Measurements from ENCODE around the gene TCERG1L. TPM values are rescaled to one million over a fixed set of nuclear protein-coding genes. Genes with fewer than 3 reads are reported as not detected.

The TCERG1L gene
- total and polyA plus RNA-seq, 9 of the 15 experiments (the other 6 are each of a cell fraction or from before 2014, with no cell fraction given) = not detected

GRCh38 chr10:131187926-131188325 is 123.6 kb downstream of the TCERG1L start:
- H3K9me1 ChIP-seq (ENCODE audit: control insufficient read depth, insufficient read depth, low read length) = no peaks in the 10 kb centered on the region
- no peak overlapping the region for H3K9ac ChIP-seq (ENCODE audit: insufficient read depth in 1 of 2, low read depth in 2 of 2, low read length in 2 of 2)
- no peak overlapping the region for H2AFZ ChIP-seq (ENCODE audit: low read depth, low read length)
- H3K4me2 ChIP-seq (ENCODE audit: insufficient read depth, low read length) = no peak overlapping the region
- ATAC-seq = no peak
- no TSS peak for BruUV-seq (replicated peaks)
- no peaks in the 10 kb centered on the region for H4K20me1 ChIP-seq (replicated peaks; ENCODE audit: control insufficient read depth, insufficient read depth, low read length)
- ChIA-PET CTCF (ENCODE audit: low intra/inter-chr PET ratio) (no interaction called here), POLR2A (no interaction called here)
- H3K27ac ChIP-seq (ENCODE audit: extremely low read depth, low read depth, low read length) = no peak overlapping the region
- H3K4me1 ChIP-seq (replicated peaks in 1 of 2; ENCODE audit: control insufficient read depth in 2 of 2, insufficient read depth in 2 of 2, low read length in 2 of 2) = no peaks in the 10 kb centered on the region
- no peak for FAIRE-seq
- H3K9me3 ChIP-seq (replicated peaks; ENCODE audit: control insufficient read depth, insufficient read depth, low read depth, low read length) = no peaks in the 10 kb centered on the region
- in situ Hi-C loops (cut with MboI) = no loop called here
- no peaks in the 10 kb centered on the region for H3K79me2 ChIP-seq (ENCODE audit: control insufficient read depth, insufficient read depth, low read length)
- intact Hi-C loops (cut with micrococcal nuclease) = no loop called here
- H3K36me3 ChIP-seq (ENCODE audit: control insufficient read depth, insufficient read depth, low read length) = no peaks in the 10 kb centered on the region
- H3K27me3 ChIP-seq (ENCODE audit: control insufficient read depth in 2 of 2, insufficient read depth in 2 of 2, low read length in 2 of 2) = peaks cover 0 to 4% of the 10 kb centered on the region in 2 experiments; a peak in 1 of 5 replicates
- TF ChIP-seq PPARD (CRISPR knock-in tag; IDR thresholded peaks at IDR 0.05) = no peak
- TF ChIP-seq SMARCA5 (IDR thresholded peaks at IDR 0.05) = no peak
- TF ChIP-seq HIVEP1 (CRISPR knock-in tag; IDR thresholded peaks at IDR 0.05) = no peak
- TF ChIP-seq MCM3 (IDR thresholded peaks at IDR 0.05) = no peak
- no peak for TF ChIP-seq PRPF4 (IDR thresholded peaks at IDR 0.05; ENCODE audit: insufficient read depth, low read depth, low read length, poor library complexity, severe bottlenecking)
- TF ChIP-seq TAF15 (IDR thresholded peaks at IDR 0.05; ENCODE audit: low read depth, low read length) = no peak
- TF ChIP-seq RBM39 (optimal IDR thresholded peaks at IDR 0.05; ENCODE audit: low read depth, low read length) = no peak
- no peak for TF ChIP-seq TBP (optimal IDR thresholded peaks at IDR 0.05; ENCODE audit: low read depth, low read length)
- TF ChIP-seq, protein P1, sequence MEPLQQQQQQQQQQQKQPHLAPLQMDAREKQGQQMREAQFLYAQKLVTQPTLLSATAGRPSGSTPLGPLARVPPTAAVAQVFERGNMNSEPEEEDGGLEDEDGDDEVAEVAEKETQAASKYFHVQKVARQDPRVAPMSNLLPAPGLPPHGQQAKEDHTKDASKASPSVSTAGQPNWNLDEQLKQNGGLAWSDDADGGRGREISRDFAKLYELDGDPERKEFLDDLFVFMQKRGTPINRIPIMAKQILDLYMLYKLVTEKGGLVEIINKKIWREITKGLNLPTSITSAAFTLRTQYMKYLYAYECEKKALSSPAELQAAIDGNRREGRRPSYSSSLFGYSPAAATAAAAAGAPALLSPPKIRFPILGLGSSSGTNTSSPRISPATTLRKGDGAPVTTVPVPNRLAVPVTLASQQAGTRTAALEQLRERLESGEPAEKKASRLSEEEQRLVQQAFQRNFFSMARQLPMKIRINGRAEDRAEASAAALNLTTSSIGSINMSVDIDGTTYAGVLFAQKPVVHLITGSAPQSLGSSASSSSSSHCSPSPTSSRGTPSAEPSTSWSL (CRISPR knock-in tag; IDR thresholded peaks at IDR 0.05; ENCODE audit: borderline replicate concordance) = no peak
- TF ChIP-seq NFIX (CRISPR knock-in tag; IDR thresholded peaks at IDR 0.05; ENCODE audit: low read depth) = no peak
- no peak for TF ChIP-seq ZNF695 (CRISPR knock-in tag; IDR thresholded peaks at IDR 0.05)
- no peak for TF ChIP-seq TARDBP (IDR thresholded peaks at IDR 0.05)
- no peak for TF ChIP-seq GABPB2 (CRISPR knock-in tag; conservative IDR thresholded peaks at IDR 0.05)
- TF ChIP-seq FOXA3 (CRISPR knock-in tag; conservative IDR thresholded peaks at IDR 0.05 in 1 of 2, IDR thresholded peaks at IDR 0.05 in 1 of 2) = no peak
- TF ChIP-seq ZFP30 (CRISPR knock-in tag; IDR thresholded peaks at IDR 0.05; ENCODE audit: borderline replicate concordance) = no peak
- no peak for TF ChIP-seq SNRNP70 (optimal IDR thresholded peaks at IDR 0.05; ENCODE audit: low read depth, low read length)
- no peak for TF ChIP-seq RBM17 (IDR thresholded peaks at IDR 0.05; ENCODE audit: borderline replicate concordance, low read depth, low read length)
- TF ChIP-seq, protein P2, sequence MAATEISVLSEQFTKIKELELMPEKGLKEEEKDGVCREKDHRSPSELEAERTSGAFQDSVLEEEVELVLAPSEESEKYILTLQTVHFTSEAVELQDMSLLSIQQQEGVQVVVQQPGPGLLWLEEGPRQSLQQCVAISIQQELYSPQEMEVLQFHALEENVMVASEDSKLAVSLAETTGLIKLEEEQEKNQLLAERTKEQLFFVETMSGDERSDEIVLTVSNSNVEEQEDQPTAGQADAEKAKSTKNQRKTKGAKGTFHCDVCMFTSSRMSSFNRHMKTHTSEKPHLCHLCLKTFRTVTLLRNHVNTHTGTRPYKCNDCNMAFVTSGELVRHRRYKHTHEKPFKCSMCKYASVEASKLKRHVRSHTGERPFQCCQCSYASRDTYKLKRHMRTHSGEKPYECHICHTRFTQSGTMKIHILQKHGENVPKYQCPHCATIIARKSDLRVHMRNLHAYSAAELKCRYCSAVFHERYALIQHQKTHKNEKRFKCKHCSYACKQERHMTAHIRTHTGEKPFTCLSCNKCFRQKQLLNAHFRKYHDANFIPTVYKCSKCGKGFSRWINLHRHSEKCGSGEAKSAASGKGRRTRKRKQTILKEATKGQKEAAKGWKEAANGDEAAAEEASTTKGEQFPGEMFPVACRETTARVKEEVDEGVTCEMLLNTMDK (IDR thresholded peaks at IDR 0.05; ENCODE audit: borderline replicate concordance, insufficient read depth, low read depth, low read length, poor library complexity, severe bottlenecking) = no peak
- TF ChIP-seq XRCC4 (IDR thresholded peaks at IDR 0.05; ENCODE audit: extremely low read depth, insufficient read depth, insufficient read length) = no peak
- no peak for TF ChIP-seq FUS (optimal IDR thresholded peaks at IDR 0.05; ENCODE audit: low read depth, low read length)
- 0% methylated on average over 6 of the region's 7 CpGs for WGBS (ENCODE audit: insufficient coverage, low coverage, missing lambda C conversion rate)
- H3K4me3 ChIP-seq = no peak overlapping the region
- no peak for DNase-seq (ENCODE audit: extremely low read depth in 1 of 4, low spot score in 3 of 4)
